Karpas-422 (cell line): ENCODE data around the gene ELMO2. TPM values are rescaled to one million over a fixed set of nuclear protein-coding genes. Genes with fewer than 3 reads are reported as not detected.

Experiments used
- DNase-seq: peaks from one replicate; pipeline ENCODE4 v3.0.0-alpha.2; 2015
- H2AFZ ChIP-seq: fragments of 200-600 bp; sonication (generic); 2 replicates; pipeline ENCODE4 v1.6.1; 2014; ENCODE audit warnings: antibody characterized with exemption, low read length, mixed read lengths
- H3K27ac ChIP-seq: fragments of 200-600 bp; sonication (generic); 2 replicates; pipeline ENCODE4 v1.5.1; 2014; ENCODE audit warnings: mild to moderate bottlenecking, low read length, moderate library complexity
- H3K27me3 ChIP-seq: fragments of 200-600 bp; sonication (generic); 2 replicates; pipeline ENCODE4 v1.6.1; 2014; ENCODE audit warnings: low read length, mixed read lengths
- H3K36me3 ChIP-seq: fragments of 200-600 bp; sonication (generic); 2 replicates; pipeline ENCODE4 v1.6.1; 2014; ENCODE audit warnings: low read length, mixed read lengths; ENCODE audit not compliant: insufficient read depth
- H3K4me1 ChIP-seq: fragments of 200-600 bp; sonication (generic); 2 replicates; pipeline ENCODE4 v1.6.1; 2014; ENCODE audit warnings: mild to moderate bottlenecking, low read length, mixed read lengths
- H3K4me2 ChIP-seq: fragments of 200-600 bp; sonication (generic); 2 replicates; pipeline ENCODE4 v1.6.1; 2014; ENCODE audit warnings: low read length, low read depth, mild to moderate bottlenecking; ENCODE audit not compliant: poor library complexity, severe bottlenecking
- H3K4me3 ChIP-seq: fragments of 200-600 bp; sonication (generic); 2 replicates; pipeline ENCODE4 v1.5.1; 2014; ENCODE audit warnings: mild to moderate bottlenecking, antibody characterized with exemption, low read length, mixed read lengths
- H3K79me2 ChIP-seq: fragments of 200-600 bp; sonication (generic); 2 replicates; pipeline ENCODE4 v1.6.1; 2014; ENCODE audit warnings: mild to moderate bottlenecking, low read length, mixed read lengths
- H3K9ac ChIP-seq: fragments of 200-600 bp; sonication (generic); 2 replicates; pipeline ENCODE4 v1.6.0; 2014; ENCODE audit warnings: low read length
- H3K9me2 ChIP-seq: fragments of 200-600 bp; sonication (generic), shearing (Covaris generic); replicated peaks from 2 replicates; pipeline ENCODE4 v1.6.0; 2014; ENCODE audit warnings: mild to moderate bottlenecking, low read length, moderate library complexity; ENCODE audit not compliant: insufficient read depth
- H3K9me3 ChIP-seq: fragments of 300-700, 200-600 bp; sonication (generic); 2 replicates; pipeline ENCODE4 v1.6.1; 2014; ENCODE audit warnings: low read length, mixed read lengths
- H4K20me1 ChIP-seq: fragments of 200-600 bp; sonication (generic); 2 replicates; pipeline ENCODE4 v1.6.1; 2014; ENCODE audit warnings: mild to moderate bottlenecking, antibody characterized with exemption, low read length, low read depth; ENCODE audit not compliant: insufficient read depth
- total RNA-seq: library from RNA; depleted of rRNA; stranded (reverse); fragments of >200 nt; shearing (Covaris generic); gene quantifications from 2 replicates; pipeline ENCODE4 v1.2.3, GENCODE V29; 2014; ENCODE audit warnings: low replicate concordance

Gene ELMO2
- total RNA-seq, 1 experiment from 2014 or later = 91.4 TPM

GRCh38 chr20:46364670-46365486 is 41.5 kb downstream of the ELMO2 start:
- no peak for DNase-seq
- H3K27ac ChIP-seq = peak overlapping the region; percentile 94
- H3K9ac ChIP-seq = peak overlapping the region; percentile 98
- H4K20me1 ChIP-seq = peaks cover 9% of the 10 kb centered on the region; the same call in 1 of the 2 replicates
- no peaks in the 10 kb centered on the region for H3K9me2 ChIP-seq
- peak overlapping the region; percentile 91; the same call in 1 of the 2 replicates for H3K4me3 ChIP-seq
- peak overlapping the region; percentile 97 for H3K4me2 ChIP-seq
- peaks cover 32% of the 10 kb centered on the region; the same call in 1 of the 2 replicates for H3K36me3 ChIP-seq
- H3K27me3 ChIP-seq = no peaks in the 10 kb centered on the region
- peaks cover 38% of the 10 kb centered on the region for H3K79me2 ChIP-seq
- peaks cover 45% of the 10 kb centered on the region for H3K4me1 ChIP-seq
- H2AFZ ChIP-seq = no peak overlapping the region
- H3K9me3 ChIP-seq = no peaks in the 10 kb centered on the region

GRCh38 chr20:46363874-46364669 is 42.3 kb downstream of the ELMO2 start:
- peaks cover 53% of the 10 kb centered on the region for H3K4me1 ChIP-seq
- H3K4me2 ChIP-seq = peak overlapping the region; percentile 97
- peak; percentile 94 for DNase-seq
- H3K27ac ChIP-seq = peak overlapping the region; percentile 94
- H3K79me2 ChIP-seq = peaks cover 41% of the 10 kb centered on the region
- peak overlapping the region; percentile 91 for H3K4me3 ChIP-seq
- no peaks in the 10 kb centered on the region for H3K9me2 ChIP-seq
- H3K36me3 ChIP-seq = peaks cover 28% of the 10 kb centered on the region; the same call in 1 of the 2 replicates
- peaks cover 9% of the 10 kb centered on the region; the same call in 1 of the 2 replicates for H4K20me1 ChIP-seq
- H3K9ac ChIP-seq = peak overlapping the region; percentile 98
- no peaks in the 10 kb centered on the region for H3K27me3 ChIP-seq
- no peak overlapping the region for H2AFZ ChIP-seq
- H3K9me3 ChIP-seq = no peaks in the 10 kb centered on the region

DNA sequence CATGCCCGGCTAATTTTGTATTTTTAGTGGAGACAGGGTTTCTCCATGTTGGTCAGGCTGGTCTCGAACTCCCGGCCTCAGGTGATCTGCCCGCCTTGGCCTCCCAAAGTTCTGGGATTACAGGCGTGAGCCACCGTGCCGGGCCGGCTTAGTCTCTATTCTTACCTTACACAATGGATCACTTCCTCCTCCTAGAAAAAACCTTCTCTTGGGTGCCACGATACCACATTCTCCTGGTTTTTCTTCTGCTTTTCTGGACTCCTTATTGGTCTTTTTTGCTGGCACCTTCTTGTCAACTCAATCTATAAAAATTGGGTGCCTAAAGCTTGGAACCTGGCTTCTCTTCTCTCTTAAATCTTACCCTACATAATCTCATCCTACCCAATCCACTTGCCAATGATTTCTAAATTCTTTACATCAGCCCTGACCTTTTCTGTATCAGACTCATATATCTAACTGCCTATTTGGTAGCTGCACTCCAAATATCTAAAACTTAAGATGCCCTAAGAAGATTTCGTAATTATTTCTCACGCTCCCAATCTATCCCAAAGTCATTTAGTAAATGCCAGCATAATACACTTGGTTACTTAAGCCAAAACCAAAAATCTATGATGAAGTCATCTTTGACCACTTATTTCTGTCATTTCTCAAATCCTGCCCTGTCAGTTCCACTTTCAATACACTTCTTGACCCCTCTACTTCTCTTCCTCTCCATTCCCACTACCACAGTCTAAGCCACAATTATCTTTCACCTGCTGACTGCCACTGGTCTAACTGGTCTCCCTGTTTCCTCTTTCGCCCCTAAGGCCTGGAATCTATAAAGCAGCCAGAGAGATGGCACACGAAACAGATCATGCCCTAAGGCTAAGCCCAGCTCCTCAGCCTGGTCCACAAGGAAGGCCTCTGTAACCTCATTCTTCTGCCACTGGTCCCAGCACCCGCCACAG is 43.2 kb downstream of the ELMO2 start:
- peaks cover 25% of the 10 kb centered on the region; the same call in 1 of the 2 replicates for H3K36me3 ChIP-seq
- H3K27ac ChIP-seq = peak overlapping the region; percentile 94
- H3K4me1 ChIP-seq = peaks cover 62% of the 10 kb centered on the region
- no peaks in the 10 kb centered on the region for H3K27me3 ChIP-seq
- H3K9me3 ChIP-seq = no peaks in the 10 kb centered on the region
- peaks cover 50% of the 10 kb centered on the region for H3K79me2 ChIP-seq
- peak overlapping the region; percentile 98 for H3K9ac ChIP-seq
- DNase-seq = no peak
- peaks cover 15% of the 10 kb centered on the region; the same call in 1 of the 2 replicates for H4K20me1 ChIP-seq
- H3K4me2 ChIP-seq = peak overlapping the region; percentile 97
- no peak overlapping the region for H2AFZ ChIP-seq
- H3K4me3 ChIP-seq = peak overlapping the region; percentile 91
- no peaks in the 10 kb centered on the region for H3K9me2 ChIP-seq

- Histone ChIP-seq H3K4me2 (peak overlapping the region; percentile 97), H3K27me3 (no peaks in the 10 kb centered on the region), H3K4me3 (peak overlapping the region; percentile 91), H3K9me3 (no peaks in the 10 kb centered on the region), H4K20me1 (peaks cover 18% of the 10 kb centered on the region; the same call in 1 of the 2 replicates), H3K27ac (peak overlapping the region; percentile 94), H2AFZ (no peak overlapping the region), H3K9me2 (no peaks in the 10 kb centered on the region), H3K4me1 (peaks cover 74% of the 10 kb centered on the region), H3K36me3 (peaks cover 19% of the 10 kb centered on the region; the same call in 1 of the 2 replicates), H3K9ac (peak overlapping the region; percentile 98), H3K79me2 (peaks cover 55% of the 10 kb centered on the region)
- no peak for DNase-seq
Observed at GRCh38 chr20:46361811-46362210, 44.6 kb downstream of the ELMO2 start.

GRCh38 chr20:46361381-46361780 is 45.0 kb downstream of the ELMO2 start:
- H3K4me3 ChIP-seq = peak overlapping the region; percentile 91
- H3K9ac ChIP-seq = peak overlapping the region; percentile 98
- no peaks in the 10 kb centered on the region for H3K9me3 ChIP-seq
- H3K4me1 ChIP-seq = peaks cover 74% of the 10 kb centered on the region
- no peak for DNase-seq
- H3K27ac ChIP-seq = peak overlapping the region; percentile 94
- peaks cover 23% of the 10 kb centered on the region; the same call in 1 of the 2 replicates for H3K36me3 ChIP-seq
- H3K4me2 ChIP-seq = peak overlapping the region; percentile 97
- H3K9me2 ChIP-seq = no peaks in the 10 kb centered on the region
- H4K20me1 ChIP-seq = peaks cover 18% of the 10 kb centered on the region; the same call in 1 of the 2 replicates
- H3K79me2 ChIP-seq = peaks cover 55% of the 10 kb centered on the region
- H3K27me3 ChIP-seq = no peaks in the 10 kb centered on the region
- H2AFZ ChIP-seq = no peak overlapping the region

DNA sequence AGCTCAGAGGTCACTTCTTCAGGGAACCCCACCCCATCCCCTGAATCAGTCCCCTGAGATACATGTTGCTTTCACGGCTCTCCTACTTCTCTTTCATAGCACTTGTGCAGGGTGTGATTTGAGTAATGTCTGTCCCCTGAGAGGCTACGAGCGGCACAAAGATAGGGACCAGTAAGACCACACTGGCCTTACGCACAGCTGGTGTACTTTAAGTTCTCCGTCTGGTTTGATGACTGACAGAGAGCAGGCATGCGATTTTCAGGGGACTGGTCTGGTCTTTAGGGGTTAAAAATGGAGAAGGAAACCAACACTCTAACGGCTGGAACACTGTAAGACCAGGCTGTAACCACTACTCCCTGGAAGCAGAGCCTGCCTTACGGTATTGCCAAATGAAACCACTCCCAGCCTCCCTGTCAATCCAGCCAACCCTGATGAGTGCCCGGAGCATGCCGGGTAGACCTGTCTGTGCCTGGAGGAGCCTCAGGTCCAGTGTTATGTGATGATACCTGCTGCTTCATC is 47.1 kb downstream of the ELMO2 start:
- H3K36me3 ChIP-seq = peaks cover 25% of the 10 kb centered on the region; the same call in 1 of the 2 replicates
- H3K9me2 ChIP-seq = no peaks in the 10 kb centered on the region
- H3K4me2 ChIP-seq = peak overlapping the region; percentile 97
- peaks cover 68% of the 10 kb centered on the region for H3K4me1 ChIP-seq
- DNase-seq = peak; percentile 93
- peaks cover 55% of the 10 kb centered on the region for H3K79me2 ChIP-seq
- no peaks in the 10 kb centered on the region for H3K9me3 ChIP-seq
- H2AFZ ChIP-seq = no peak overlapping the region
- peak overlapping the region; percentile 94 for H3K27ac ChIP-seq
- H3K27me3 ChIP-seq = no peaks in the 10 kb centered on the region
- peaks cover 25% of the 10 kb centered on the region for H4K20me1 ChIP-seq
- peak overlapping the region; percentile 68 for H3K9ac ChIP-seq
- H3K4me3 ChIP-seq = peak overlapping the region; percentile 58

- Histone ChIP-seq H3K9me3 (no peaks in the 10 kb centered on the region), H4K20me1 (peaks cover 23% of the 10 kb centered on the region), H3K79me2 (peaks cover 48% of the 10 kb centered on the region), H2AFZ (no peak overlapping the region), H3K27ac (peak overlapping the region; percentile 94), H3K27me3 (no peaks in the 10 kb centered on the region), H3K4me2 (peak overlapping the region; percentile 97), H3K4me3 (peak overlapping the region; percentile 58; the same call in 1 of the 2 replicates), H3K9ac (peak overlapping the region; percentile 63), H3K36me3 (peaks cover 26% of the 10 kb centered on the region; the same call in 1 of the 2 replicates), H3K9me2 (no peaks in the 10 kb centered on the region), H3K4me1 (peaks cover 75% of the 10 kb centered on the region)
- no peak for DNase-seq
Observed at GRCh38 chr20:46358346-46359058, 47.9 kb downstream of the ELMO2 start.
